ENCODE measurements around the gene GRIFIN.

DNA sequence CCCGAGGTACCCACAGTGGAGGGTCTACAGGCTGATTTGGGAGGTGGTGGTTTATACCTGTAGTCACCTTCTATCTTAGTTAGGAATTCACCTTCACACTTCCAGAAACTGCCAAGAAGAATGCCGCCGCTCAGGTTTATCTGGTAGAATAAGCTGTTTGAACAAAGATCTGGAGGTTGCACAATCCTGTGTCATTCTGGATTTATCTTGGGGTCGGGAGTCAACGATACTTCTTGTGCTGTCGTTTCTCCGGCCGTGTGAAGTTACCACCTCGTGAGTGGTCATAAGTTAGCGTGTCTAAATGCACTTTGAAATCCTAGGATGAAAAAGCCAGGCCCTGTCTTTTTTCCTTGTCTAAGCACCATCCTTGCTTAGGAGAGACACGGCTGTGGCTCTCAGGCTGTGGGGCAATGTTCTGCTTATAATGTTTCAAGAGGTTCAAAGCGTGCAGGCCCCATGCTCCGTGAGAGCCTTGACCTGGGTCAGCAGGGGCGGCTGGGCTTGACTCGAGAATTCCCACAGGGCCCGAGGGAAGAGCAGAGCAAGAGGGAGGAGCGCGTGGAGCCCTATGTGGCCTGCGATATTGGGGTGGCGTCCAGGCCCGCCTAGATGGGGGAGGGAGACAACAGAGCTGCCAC lies 35.5 kb downstream of the GRIFIN start:
- TF ChIP-seq CTCF (IDR thresholded peaks at IDR 0.05; ENCODE audit: low read length) (no peak), EZH2 (IDR thresholded peaks at IDR 0.05; ENCODE audit: borderline replicate concordance, low read length) (no peak)
